ENCODE results near the gene LRG1.

LRG1 gene

GRCh38 chr19:4524808-4525562 lies 14.9 kb downstream of the LRG1 start:
- peak; percentile 75 for DNase-seq

- DNase-seq = peak; percentile 43
Observed at GRCh38 chr19:4523306-4524110, 16.3 kb downstream of the LRG1 start.

GRCh38 chr19:4522291-4523002 lies 17.4 kb downstream of the LRG1 start:
- no peak for DNase-seq

DNA sequence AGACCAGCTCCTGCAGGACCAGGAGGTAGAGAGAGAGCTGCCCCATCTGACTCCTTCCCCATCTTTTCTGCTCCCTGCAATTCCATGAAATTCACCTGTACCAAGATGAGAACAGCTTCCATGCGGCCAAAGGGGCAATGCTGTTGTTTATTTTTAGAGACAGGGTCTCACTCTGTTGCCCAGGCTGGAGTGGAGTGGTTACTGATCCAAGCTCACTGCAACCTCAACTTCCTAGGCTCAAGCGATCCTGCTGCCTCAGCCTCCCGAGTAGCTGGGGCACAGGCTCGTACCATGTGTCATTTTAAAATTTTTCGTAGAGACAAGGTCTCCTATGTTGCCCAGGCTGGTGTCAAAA lies 18.0 kb downstream of the LRG1 start:
- no peak for DNase-seq

DNA sequence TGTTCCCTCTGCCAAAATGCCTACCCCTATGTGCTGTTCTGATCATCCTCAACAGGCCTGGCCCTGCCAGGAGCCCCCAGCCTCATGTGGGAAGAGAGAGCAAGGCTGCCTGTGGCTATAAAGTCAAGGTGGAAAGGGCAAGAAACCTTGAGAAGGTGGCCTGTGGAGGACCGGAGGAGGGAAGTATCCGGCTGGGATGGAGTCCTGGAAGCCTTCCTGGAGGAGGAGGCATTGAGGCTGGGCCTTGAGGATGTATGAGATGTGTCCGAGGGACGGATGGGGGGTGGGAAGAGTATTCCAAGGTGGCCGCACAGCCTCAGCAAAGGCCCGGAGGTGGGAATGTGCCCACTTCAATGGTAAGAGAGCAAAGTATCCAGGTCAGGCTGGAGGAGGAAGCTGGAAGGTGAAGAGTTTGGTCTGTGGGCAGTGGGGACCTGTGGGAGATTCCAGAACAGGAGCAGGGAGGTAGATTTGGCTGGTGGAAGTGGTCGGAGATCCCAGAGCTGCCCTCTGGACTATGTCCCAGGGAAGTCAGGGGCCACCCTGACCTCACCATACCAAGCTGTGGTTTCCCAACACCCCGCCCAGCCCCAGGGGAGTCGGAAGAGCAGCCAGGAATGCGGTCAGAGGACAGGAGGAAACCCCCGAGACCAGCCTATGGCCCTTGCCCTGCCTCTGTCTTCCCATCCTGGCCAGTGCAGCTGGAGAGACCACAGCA lies 18.5 kb downstream of the LRG1 start:
- no peak for DNase-seq

GRCh38 chr19:4519521-4520277 lies 20.1 kb downstream of the LRG1 start:
- DNase-seq = no peak

DNA sequence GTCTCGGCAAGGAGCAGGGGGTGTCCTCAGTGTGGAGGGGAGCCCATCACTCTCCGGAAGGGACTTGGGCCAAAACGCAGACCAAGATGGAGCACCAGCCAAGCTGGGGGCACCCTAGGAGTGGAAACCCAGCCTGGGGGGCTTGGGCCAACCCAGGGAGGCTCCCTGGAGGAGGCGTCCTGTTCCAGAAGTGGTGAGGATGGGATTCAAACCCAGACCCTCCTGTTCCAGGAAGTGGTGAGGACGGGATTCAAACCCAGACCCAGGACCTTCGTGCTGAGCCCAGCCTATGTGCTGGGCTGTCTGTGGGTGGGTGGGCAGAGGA lies 20.7 kb downstream of the LRG1 start:
- DNase-seq = no peak

- no peak for DNase-seq
Observed at GRCh38 chr19:4518345-4519171, 21.3 kb downstream of the LRG1 start, which contains the start of gene PLIN4. Gene PLIN4 (minus strand): TSS chr19:4518486. CDS start chr19:4518272, 214 bp downstream.

DNA sequence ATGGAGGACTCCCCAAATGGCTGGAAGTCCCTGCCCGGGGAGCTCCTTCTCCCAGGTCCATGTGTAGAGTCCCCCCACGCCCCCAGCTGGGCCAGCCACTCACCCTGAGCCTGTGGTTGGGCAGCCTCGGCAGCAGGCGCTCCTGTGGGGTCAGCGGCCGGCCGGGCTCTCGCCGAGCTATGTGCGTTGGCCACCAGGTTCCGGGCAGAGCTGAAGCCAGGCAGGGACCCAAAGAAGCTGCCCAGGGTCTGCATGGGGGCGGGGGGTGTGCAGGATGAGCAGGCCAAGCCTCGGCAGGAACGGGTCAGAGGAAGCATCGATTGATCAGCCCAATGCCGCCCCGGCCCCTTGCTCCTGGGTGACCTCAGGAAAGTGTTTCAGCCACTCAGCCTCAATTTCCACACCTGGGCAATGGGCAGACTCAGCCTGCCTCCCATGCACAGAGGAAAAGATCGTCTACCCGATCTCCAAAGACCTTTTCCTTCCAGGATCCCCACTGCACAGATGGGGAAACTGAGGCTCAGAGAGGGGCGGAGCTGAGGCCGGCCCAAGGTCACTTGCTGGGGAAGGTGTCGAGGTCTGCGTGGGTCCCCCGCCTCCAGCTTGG lies 22.3 kb downstream of the LRG1 start:
- DNase-seq = no peak

DNA sequence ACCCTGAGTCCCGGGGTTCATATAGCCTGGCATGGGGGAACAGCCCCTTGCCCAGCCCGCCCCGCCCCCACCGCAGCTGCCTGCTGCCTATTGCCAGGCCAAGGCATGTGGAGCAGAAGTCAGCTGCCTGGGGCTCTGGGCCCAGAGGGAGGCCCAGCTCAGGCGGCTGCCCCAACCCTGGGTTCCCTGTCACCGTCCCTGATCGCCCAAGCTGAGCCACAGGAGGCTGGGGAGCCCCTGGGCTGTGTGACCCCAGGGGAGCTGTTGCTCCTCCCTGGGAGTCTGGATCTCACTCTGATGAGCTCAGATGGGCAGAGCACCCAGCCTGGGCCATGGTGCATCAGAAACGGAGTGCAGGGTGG lies 22.9 kb downstream of the LRG1 start:
- no peak for DNase-seq

- no peak for DNase-seq
Observed at GRCh38 chr19:4516199-4516938, 23.5 kb downstream of the LRG1 start.

DNA sequence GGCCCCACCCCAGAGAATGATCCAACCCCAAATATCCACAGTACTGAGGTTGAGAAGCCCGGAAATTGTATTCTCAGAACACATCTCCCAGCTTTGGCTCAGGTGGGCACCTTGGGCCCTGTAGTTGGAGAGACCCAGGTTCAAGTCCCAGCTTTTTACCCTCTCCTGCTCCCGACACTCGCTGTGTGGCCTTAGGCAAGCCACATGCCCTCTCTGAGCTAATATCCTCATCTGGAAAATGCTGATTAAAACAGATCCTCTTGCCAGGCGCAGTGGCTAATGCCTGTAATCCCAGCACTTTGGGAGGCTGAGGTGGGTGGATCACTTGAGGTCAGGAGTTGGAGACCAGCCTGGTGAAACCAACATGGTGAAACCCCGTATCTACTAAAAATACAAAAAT lies 24.1 kb downstream of the LRG1 start:
- DNase-seq = no peak

DNA sequence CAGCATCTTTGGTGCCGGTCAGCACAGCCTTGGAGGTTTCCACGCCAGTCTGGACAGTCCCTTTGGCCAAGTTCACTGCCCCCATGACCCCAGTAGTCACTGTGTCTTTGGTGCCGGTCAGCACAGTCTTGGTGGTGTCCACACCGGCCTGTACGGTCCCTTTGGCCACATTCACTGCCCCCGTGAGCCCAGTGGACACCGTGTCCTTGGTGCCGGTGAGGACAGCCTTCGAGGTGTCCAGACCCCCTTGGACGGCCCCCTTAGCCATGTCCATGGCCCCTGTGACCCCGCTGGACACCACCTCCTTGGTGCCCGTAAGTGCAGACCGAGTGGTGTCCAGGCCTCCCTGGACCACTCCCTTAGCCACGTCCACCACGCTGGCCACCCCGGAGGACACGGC lies 26.6 kb downstream of the LRG1 start:
- no peak for DNase-seq

DNA sequence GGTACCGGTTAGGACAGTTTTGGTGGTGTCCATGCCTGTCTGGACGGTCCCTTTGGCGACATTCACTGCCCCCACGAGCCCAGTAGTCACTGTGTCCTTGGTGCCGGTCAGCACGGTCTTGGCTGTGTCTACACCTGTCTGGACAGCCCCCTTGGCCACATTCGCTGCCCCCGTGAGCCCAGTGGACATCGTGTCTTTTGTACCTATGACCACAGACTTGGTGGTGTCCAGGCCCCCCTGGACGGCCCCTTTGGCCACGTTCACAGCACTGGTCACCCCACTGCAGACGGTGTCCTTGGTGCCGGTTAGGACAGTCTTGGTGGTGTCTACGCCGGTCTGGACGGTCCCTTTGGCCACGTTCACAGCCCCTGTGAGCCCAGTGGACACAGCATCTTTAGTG lies 27.8 kb downstream of the LRG1 start:
- DNase-seq = no peak

GRCh38 chr19:4511300-4512054 lies 28.4 kb downstream of the LRG1 start:
- DNase-seq = no peak

DNA sequence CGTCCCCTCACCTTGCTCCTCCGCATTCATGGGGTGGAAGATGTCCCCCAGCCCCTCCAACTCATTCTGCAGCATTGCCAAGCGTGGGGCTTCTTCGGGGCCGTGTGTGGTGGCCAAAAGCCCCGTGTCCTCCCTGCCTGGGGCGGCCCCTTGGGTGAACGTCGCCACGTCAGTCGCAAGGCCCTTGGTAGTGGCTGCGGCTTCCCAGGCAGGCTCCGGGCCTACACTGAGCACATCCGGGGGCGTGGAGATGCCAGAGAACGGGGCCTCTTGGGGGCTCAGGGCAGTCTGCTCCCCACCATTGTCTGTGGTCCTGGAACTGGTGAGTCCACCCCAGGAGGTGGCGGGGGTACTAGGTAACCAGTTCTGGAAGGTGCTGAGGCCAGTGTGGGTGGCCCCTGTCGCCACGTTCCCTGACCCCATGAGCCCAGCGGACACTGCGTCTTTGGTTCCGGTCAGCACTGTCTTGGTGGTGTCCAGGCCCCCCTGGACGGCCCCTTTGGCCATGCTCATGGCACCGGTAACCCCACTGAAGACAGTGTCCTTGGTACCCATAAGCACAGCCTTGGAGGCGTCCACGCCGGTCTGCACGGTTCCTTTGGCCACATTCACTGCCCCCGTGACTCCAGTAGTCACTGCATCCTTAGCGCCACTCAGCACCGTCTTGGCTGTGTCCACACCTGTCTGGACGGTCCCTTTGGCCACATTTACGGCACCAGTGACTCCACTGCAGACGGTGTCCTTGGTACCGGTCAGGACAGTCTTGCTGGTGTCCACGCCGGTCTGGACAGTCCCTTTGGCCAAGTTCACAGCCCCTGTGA lies 29.2 kb downstream of the LRG1 start:
- DNase-seq = no peak

- no peak for DNase-seq
Observed at GRCh38 chr19:4508698-4509097, 31.1 kb downstream of the LRG1 start.

- no peak for DNase-seq
Observed at GRCh38 chr19:4507804-4508203, 32.0 kb downstream of the LRG1 start.

GRCh38 chr19:4507150-4507452 lies 32.7 kb downstream of the LRG1 start:
- no peak for DNase-seq
